GM23248 (cell line): Measurements from ENCODE around the gene UVRAG. TPM values are rescaled to one million over a fixed set of nuclear protein-coding genes. Genes with fewer than 3 reads are reported as not detected.
A peak's percentile ranks its signal among the peaks of the same experiment; 100 is the strongest.

Experiments used
- DNase-seq: peaks from one replicate; pipeline ENCODE4 v3.0.0-alpha.2; 2015
- H2AFZ ChIP-seq: fragments of 200-600 bp; sonication (generic); 2 replicates; pipeline ENCODE4 v1.6.1; 2016; ENCODE audit warnings: antibody characterized with exemption
- H3F3A ChIP-seq: fragments of 200-600 bp; sonication (generic); 2 replicates; pipeline ENCODE4 v1.6.1; 2016; ENCODE audit warnings: mild to moderate bottlenecking, antibody characterized with exemption, mixed run types; ENCODE audit not compliant: insufficient read depth
- H3K27ac ChIP-seq: fragments of 200-600 bp; sonication (generic); 2 replicates; pipeline ENCODE4 v1.5.1; 2016; ENCODE audit warnings: mild to moderate bottlenecking
- H3K27me3 ChIP-seq: fragments of 200-600 bp; sonication (generic); replicated peaks from 2 replicates; pipeline ENCODE4 v1.6.1; 2016; ENCODE audit warnings: mild to moderate bottlenecking; ENCODE audit not compliant: insufficient read depth
- H3K36me3 ChIP-seq: fragments of 200-600 bp; sonication (generic); 2 replicates; pipeline ENCODE4 v1.6.1; 2016; ENCODE audit warnings: low read depth, mild to moderate bottlenecking
- H3K4me1 ChIP-seq: fragments of 200-600 bp; sonication (generic); 2 replicates; pipeline ENCODE4 v1.6.1; 2016; ENCODE audit warnings: mild to moderate bottlenecking; ENCODE audit not compliant: insufficient read depth
- H3K4me2 ChIP-seq: fragments of 200-600 bp; sonication (generic); one replicate; pipeline ENCODE4 v1.6.1; 2016; ENCODE audit warnings: mild to moderate bottlenecking; ENCODE audit not compliant: unreplicated experiment
- H3K4me3 ChIP-seq: fragments of 200-600 bp; sonication (generic); 2 replicates; pipeline ENCODE4 v1.5.1; 2016; ENCODE audit warnings: mild to moderate bottlenecking
- H3K79me2 ChIP-seq: fragments of 200-600 bp; sonication (generic); 2 replicates; pipeline ENCODE4 v1.6.1; 2016; ENCODE audit warnings: mild to moderate bottlenecking; ENCODE audit not compliant: insufficient read depth
- H3K9ac ChIP-seq: fragments of 200-600 bp; sonication (generic); 2 replicates; pipeline ENCODE4 v1.6.1; 2016; ENCODE audit warnings: mild to moderate bottlenecking
- H3K9me2 ChIP-seq: fragments of 200-600 bp; sonication (generic); 2 replicates; pipeline ENCODE4 v1.6.1; 2016; ENCODE audit warnings: mixed run types, mild to moderate bottlenecking, moderate library complexity; ENCODE audit not compliant: insufficient read depth
- H3K9me3 ChIP-seq: fragments of 200-600 bp; sonication (generic); one replicate; pipeline ENCODE4 v1.6.1; 2017; ENCODE audit warnings: low read depth
- H4K20me1 ChIP-seq: fragments of 200-600 bp; sonication (generic); 2 replicates; pipeline ENCODE4 v1.6.0; 2016; ENCODE audit not compliant: insufficient read depth
- EZH2 ChIP-seq: fragments of 200-600 bp; sonication (generic); IDR thresholded peaks from 2 replicates; pipeline ENCODE4 v1.6.1; 2018; ENCODE audit warnings: antibody characterized with exemption, mild to moderate bottlenecking; ENCODE audit not compliant: insufficient read depth, poor library complexity, severe bottlenecking
- EZH2phosphoT487 ChIP-seq: fragments of 200-600 bp; sonication (generic); IDR thresholded peaks from 2 replicates; pipeline ENCODE4 v1.6.1; 2018; ENCODE audit warnings: antibody characterized with exemption, moderate library complexity, mild to moderate bottlenecking, low read depth; ENCODE audit not compliant: insufficient read depth
- WGBS, 2 experiments: methylation state at CpG; one replicate each; pipeline ENCODE4 v1.1.6; 2015 to 2017; ENCODE audit warnings: low lambda C conversion rate in 2 of 2, low coverage in 1 of 2; ENCODE audit errors: missing lambda C conversion rate in 2 of 2; 5-methylcytosine and 5-hydroxymethylcytosine counted together
- in situ Hi-C: fragments of 300-500 bp; cut with MboI; formaldehyde crosslinking; loops from 2 replicates; pipeline ENCODE4 v1.15.0; 2020
- polyA plus RNA-seq: library from polyadenylated mRNA; unstranded; fragments of >200 nt; fragmentation: Nextera tagmentation; extraction: Ambion mirVana; gene quantifications from 2 replicates; pipeline ENCODE4 v1.2.1, GENCODE V29; 2016
- total RNA-seq: library from RNA; depleted of rRNA; stranded (reverse); fragments of >200 nt; shearing (Covaris generic); gene quantifications from 2 replicates; pipeline ENCODE4 v1.2.3, GENCODE V29; 2014

Gene UVRAG
- total and polyA plus RNA-seq, 2 experiments from 2014 or later: 9.9 to 11.0 TPM

DNA sequence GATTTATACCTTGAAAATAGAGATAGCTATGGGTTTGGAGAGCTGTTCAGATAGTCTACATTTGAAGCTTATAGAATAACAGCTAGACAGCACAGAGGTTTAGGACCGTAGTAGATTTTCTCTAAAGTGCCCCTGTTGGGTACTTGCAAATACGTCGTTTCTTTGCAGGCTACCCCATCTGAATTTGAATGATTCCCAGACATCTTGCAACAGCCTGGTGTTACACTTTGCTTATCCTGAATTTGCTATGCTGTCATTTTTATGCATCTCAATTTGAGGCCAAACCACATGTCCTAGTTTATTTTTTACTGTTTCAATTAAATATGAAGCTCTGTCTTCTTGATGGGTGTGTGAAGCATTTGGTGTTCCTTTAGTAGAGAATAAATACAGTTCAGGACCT lies 249.2 kb downstream of the UVRAG start:
- Histone ChIP-seq H3K9me3 (no peaks in the 10 kb centered on the region), H3K4me2 (no peak overlapping the region), H3K27me3 (no peaks in the 10 kb centered on the region), H3K79me2 (no peaks in the 10 kb centered on the region), H3K9me2 (no peaks in the 10 kb centered on the region), H3K27ac (no peak overlapping the region), H3K4me3 (no peak overlapping the region), H3K36me3 (no peaks in the 10 kb centered on the region), H3K4me1 (no peaks in the 10 kb centered on the region), H4K20me1 (no peaks in the 10 kb centered on the region), H3K9ac (no peak overlapping the region), H2AFZ (no peak overlapping the region), H3F3A (no peaks in the 10 kb centered on the region)
- no peak for TF ChIP-seq EZH2
- no peak for TF ChIP-seq EZH2phosphoT487
- 33 to 57% methylated on average over 3 of the region's 3 CpGs for WGBS, 2 experiments
- no peak for DNase-seq
- in situ Hi-C loops: no loop called here

- Histone ChIP-seq H3K79me2 (no peaks in the 10 kb centered on the region), H3K27ac (no peak overlapping the region), H3K4me2 (no peak overlapping the region), H2AFZ (no peak overlapping the region), H3K9me2 (no peaks in the 10 kb centered on the region), H3F3A (no peaks in the 10 kb centered on the region), H3K9me3 (no peaks in the 10 kb centered on the region), H3K27me3 (no peaks in the 10 kb centered on the region), H3K4me3 (no peak overlapping the region), H4K20me1 (no peaks in the 10 kb centered on the region), H3K9ac (no peak overlapping the region), H3K36me3 (0 out of 2 replicates have a peak, but pooled peaks cover 4% of the 10 kb centered on the region), H3K4me1 (no peaks in the 10 kb centered on the region)
- 98 to 100% methylated on average over 2 of the region's 2 CpGs for WGBS, 2 experiments
- DNase-seq: peak; percentile 46
- TF ChIP-seq EZH2 (no peak), EZH2phosphoT487 (no peak)
- in situ Hi-C loops: no loop called here
Measured at GRCh38 chr11:76067099-76067498, 252.1 kb downstream of the UVRAG start.

GRCh38 chr11:76069001-76069400 lies 254.0 kb downstream of the UVRAG start:
- Histone ChIP-seq H3K9ac (no peak overlapping the region), H3K79me2 (no peaks in the 10 kb centered on the region), H3K4me3 (no peak overlapping the region), H3K36me3 (0 out of 2 replicates have a peak, but pooled peaks cover 4% of the 10 kb centered on the region), H3K4me1 (peaks cover 14% of the 10 kb centered on the region), H3F3A (peaks cover 8% of the 10 kb centered on the region), H3K9me3 (no peaks in the 10 kb centered on the region), H4K20me1 (no peaks in the 10 kb centered on the region), H3K9me2 (no peaks in the 10 kb centered on the region), H3K27ac (no peak overlapping the region), H2AFZ (no peak overlapping the region), H3K4me2 (no peak overlapping the region), H3K27me3 (no peaks in the 10 kb centered on the region)
- no peak for DNase-seq
- no peak for TF ChIP-seq EZH2phosphoT487
- no peak for TF ChIP-seq EZH2
- in situ Hi-C loops: no loop called here

DNA sequence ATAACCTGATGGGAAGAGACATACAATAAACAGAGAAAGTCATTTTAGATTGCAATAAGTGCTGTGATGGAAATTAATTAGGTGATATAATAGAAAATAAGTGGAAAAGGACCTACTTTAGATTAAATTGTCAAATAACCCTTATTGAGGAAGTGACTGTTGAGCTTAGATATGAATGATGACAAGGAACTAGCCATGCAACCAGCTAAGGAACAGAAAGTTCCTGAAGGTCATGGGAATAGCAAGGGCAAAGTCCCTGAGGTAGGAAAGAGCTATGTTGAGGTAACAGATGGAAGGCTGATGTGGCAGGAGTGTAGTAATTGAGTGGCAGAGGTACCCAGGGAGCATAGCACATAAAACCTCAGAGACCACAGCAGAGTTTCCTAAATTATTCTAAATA lies 256.1 kb downstream of the UVRAG start:
- no peak overlapping the region for H3K27ac ChIP-seq
- H2AFZ ChIP-seq: no peak overlapping the region
- TF ChIP-seq EZH2 (no peak), EZH2phosphoT487 (no peak)
- no peaks in the 10 kb centered on the region for H4K20me1 ChIP-seq
- H3K4me2 ChIP-seq: no peak overlapping the region
- no peaks in the 10 kb centered on the region for H3K27me3 ChIP-seq
- peaks cover 29% of the 10 kb centered on the region for H3F3A ChIP-seq
- H3K9ac ChIP-seq: no peak overlapping the region
- H3K4me1 ChIP-seq: peaks cover 35% of the 10 kb centered on the region
- no peaks in the 10 kb centered on the region for H3K9me3 ChIP-seq
- no peaks in the 10 kb centered on the region for H3K9me2 ChIP-seq
- H3K4me3 ChIP-seq: no peak overlapping the region
- H3K79me2 ChIP-seq: no peaks in the 10 kb centered on the region
- no peak for DNase-seq
- 0 out of 2 replicates have a peak, but pooled peaks cover 4% of the 10 kb centered on the region for H3K36me3 ChIP-seq
- in situ Hi-C loops: no loop called here

GRCh38 chr11:76073724-76074123 lies 258.7 kb downstream of the UVRAG start:
- H4K20me1 ChIP-seq: no peaks in the 10 kb centered on the region
- H3K27ac ChIP-seq: peak overlapping the region; percentile 67
- H3K27me3 ChIP-seq: no peaks in the 10 kb centered on the region
- H3K9me2 ChIP-seq: no peaks in the 10 kb centered on the region
- peak overlapping the region; percentile 93 for H3K4me2 ChIP-seq
- 14 to 17% methylated on average over 1 of the region's 1 CpG for WGBS, 2 experiments
- no peak overlapping the region for H2AFZ ChIP-seq
- H3K79me2 ChIP-seq: no peaks in the 10 kb centered on the region
- TF ChIP-seq EZH2 (no peak), EZH2phosphoT487 (no peak)
- H3K4me3 ChIP-seq: peak overlapping the region; percentile 35
- peak; percentile 84 for DNase-seq
- H3K9ac ChIP-seq: no peak overlapping the region; the same call in 1 of the 2 replicates
- peaks cover 33% of the 10 kb centered on the region for H3F3A ChIP-seq
- no peaks in the 10 kb centered on the region for H3K9me3 ChIP-seq
- peaks cover 47% of the 10 kb centered on the region for H3K4me1 ChIP-seq
- H3K36me3 ChIP-seq: 0 out of 2 replicates have a peak, but pooled peaks cover 4% of the 10 kb centered on the region
- in situ Hi-C loops: no loop called here
